ENCODE measurements around the gene FIGN.

The FIGN gene

GRCh38 chr2:163735685-163736432 is at the start of gene FIGN:
Gene FIGN (minus strand): TSS chr2:163736008. CDS start chr2:163734927, 1,081 bp downstream.
- peak; percentile 45 for DNase-seq

GRCh38 chr2:163785162-163785561 is 49.4 kb upstream of the FIGN start:
- no peak for DNase-seq

- DNase-seq, result no peak
Measured at GRCh38 chr2:163779970-163780597, 44.3 kb upstream of the FIGN start.

- DNase-seq, result no peak
Measured at GRCh38 chr2:163778045-163778781, 42.4 kb upstream of the FIGN start.

GRCh38 chr2:163775304-163775703 is 39.5 kb upstream of the FIGN start:
- DNase-seq, result no peak

GRCh38 chr2:163774862-163775261 is 39.1 kb upstream of the FIGN start:
- no peak for DNase-seq

- DNase-seq, result no peak
Measured at GRCh38 chr2:163773276-163773675, 37.5 kb upstream of the FIGN start.

- DNase-seq, result no peak
Measured at GRCh38 chr2:163771596-163771995, 35.8 kb upstream of the FIGN start.

- DNase-seq, result no peak
Measured at GRCh38 chr2:163768881-163769695, 33.3 kb upstream of the FIGN start.

- no peak for DNase-seq
Measured at GRCh38 chr2:163767097-163767496, 31.3 kb upstream of the FIGN start.

- DNase-seq, result no peak
Measured at GRCh38 chr2:163764566-163764965, 28.8 kb upstream of the FIGN start.

GRCh38 chr2:163759013-163759412 is 23.2 kb upstream of the FIGN start:
- no peak for DNase-seq

- no peak for DNase-seq
Measured at GRCh38 chr2:163757814-163758213, 22.0 kb upstream of the FIGN start.

GRCh38 chr2:163756588-163756987 is 20.8 kb upstream of the FIGN start:
- DNase-seq, result no peak

GRCh38 chr2:163755366-163755765 is 19.6 kb upstream of the FIGN start:
- no peak for DNase-seq

GRCh38 chr2:163753726-163754125 is 17.9 kb upstream of the FIGN start:
- DNase-seq, result no peak

- DNase-seq, result no peak
Measured at GRCh38 chr2:163752267-163752666, 16.5 kb upstream of the FIGN start.

GRCh38 chr2:163751696-163752095 is 15.9 kb upstream of the FIGN start:
- DNase-seq, result no peak

GRCh38 chr2:163748420-163748819 is 12.6 kb upstream of the FIGN start:
- no peak for DNase-seq

GRCh38 chr2:163741435-163741834 is 5.6 kb upstream of the FIGN start:
- DNase-seq, result no peak

- DNase-seq, result no peak
Measured at GRCh38 chr2:163737563-163737962, 1.8 kb upstream of the FIGN start.

- DNase-seq, result no peak
Measured at GRCh38 chr2:163737190-163737439, 1.3 kb upstream of the FIGN start.

- DNase-seq, result no peak
Measured at GRCh38 chr2:163736433-163737189, 803 bp upstream of the FIGN start.

All from NCI-H1694 (cell line).